Limb (tissue), 2 donors: ENCODE results near the gene HERC2.
A peak's percentile ranks its signal among the peaks of the same experiment; 100 is the strongest.
"Not testable (repeated sequence)": the region's sequence is repeated elsewhere in the genome, so short reads cannot be mapped to it uniquely, and the experiment has no call there.

Source experiments
- DNase-seq, 2 donors: peaks; one replicate each; pipeline ENCODE4 v3.0.0-alpha.2; 2016; ENCODE audit errors: extremely low spot score in 2 of 2

HERC2 gene

DNA sequence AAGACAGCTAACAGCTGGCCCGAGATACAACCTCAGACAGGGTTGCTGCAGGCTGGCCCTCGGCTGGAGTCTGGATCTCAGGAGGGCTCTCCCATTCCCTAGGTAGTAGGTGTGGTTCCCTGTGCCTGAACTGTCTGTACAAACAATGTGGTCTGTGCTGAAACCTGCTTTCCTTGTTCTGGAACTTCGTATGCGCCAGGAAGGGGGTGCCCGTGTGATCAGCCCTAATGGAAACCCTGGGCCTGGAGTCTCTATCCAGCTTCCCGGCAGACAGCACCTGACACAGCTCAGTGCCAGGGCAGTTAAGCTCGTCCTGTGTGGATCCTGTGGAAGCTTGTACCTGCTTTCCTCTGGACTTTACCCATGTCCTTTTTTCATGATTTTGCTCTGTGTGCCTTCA, 99.4 kb downstream of the HERC2 start:
- DNase-seq = not testable (repeated sequence)

- DNase-seq = not testable (repeated sequence)
Measured at GRCh38 chr15:28221696-28222095, 100.3 kb downstream of the HERC2 start.

DNA sequence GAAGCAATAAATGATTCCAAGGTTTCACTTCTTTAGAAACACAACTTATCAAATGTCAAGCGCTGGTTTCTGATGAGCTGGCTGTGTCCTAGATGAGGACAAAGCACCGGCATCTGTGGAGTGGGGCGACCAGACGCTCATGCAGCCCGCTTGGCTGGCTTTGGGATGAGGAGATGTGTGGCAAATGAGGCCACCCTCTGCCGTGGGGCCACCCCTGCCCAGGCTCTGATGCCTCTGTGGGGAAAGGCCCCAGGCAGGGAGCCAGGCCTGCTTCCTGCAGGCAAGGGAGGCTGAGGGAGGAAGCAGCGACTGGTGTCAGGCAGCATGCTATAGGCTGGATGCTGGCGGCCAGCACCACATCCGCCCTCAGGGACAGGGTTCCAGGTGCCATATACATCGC, 102.9 kb downstream of the HERC2 start:
- no peak for DNase-seq

- DNase-seq = not testable (repeated sequence)
Measured at GRCh38 chr15:28216946-28217546, 104.9 kb downstream of the HERC2 start.

- DNase-seq = not testable (repeated sequence)
Measured at GRCh38 chr15:28215521-28215920, 106.5 kb downstream of the HERC2 start.

DNA sequence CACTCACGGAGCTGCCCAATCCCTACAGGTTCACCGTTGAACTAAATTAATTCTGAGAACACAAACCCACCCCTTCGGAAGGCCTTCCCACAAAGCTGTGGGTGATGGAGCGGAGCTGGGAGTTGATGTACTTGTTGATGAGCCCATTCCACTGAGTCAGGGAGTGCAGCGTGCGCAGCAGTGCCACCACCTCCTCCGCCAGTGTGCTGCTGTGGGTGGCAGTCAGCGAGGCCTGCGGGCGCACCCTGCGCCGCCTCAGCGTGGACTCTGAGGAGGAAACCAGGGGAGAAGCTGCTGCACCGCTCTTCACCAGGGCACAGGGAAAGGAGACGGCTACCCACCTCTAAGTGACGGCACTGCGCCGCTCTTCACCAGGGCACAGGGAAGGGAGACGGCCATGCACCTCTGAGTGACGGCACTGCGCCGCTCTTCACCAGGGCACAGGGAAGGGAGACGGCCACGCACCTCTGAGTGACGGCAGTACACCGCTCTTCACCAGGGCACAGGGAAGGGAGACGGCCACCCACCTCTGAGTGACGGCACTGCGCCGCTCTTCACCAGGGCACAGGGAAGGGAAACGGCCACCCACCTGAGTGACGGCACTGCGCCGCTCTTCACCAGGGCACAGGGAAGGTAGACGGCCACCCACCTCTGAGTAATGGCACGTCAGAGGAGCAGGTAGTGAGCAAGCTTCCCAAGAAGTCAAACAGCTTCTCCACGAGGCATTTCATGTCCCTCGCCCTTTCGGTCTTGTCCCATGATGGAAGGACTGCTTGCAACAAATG, 107.8 kb downstream of the HERC2 start:
- DNase-seq = not testable (repeated sequence)

DNA sequence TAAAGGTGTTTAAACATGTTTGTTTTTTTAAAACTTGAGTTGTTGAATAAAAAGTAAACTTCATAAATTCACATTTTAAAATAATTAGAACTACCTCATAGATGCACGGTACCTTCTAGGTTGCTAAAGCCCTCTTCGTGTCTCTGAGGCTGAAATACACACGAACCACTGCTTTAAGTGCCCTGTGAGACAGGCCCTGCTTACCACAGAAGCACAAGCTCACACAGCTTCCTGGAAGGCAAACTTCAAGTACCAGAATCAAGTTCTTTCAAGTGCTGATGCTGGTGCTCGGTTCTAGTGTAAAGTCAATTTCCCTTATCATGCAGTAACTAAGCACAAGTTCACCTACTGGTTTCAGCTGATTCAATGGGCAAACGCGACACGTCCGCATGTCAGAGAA, 108.6 kb downstream of the HERC2 start:
- not testable (repeated sequence) for DNase-seq

- DNase-seq = no peak
Measured at GRCh38 chr15:28208583-28208982, 113.4 kb downstream of the HERC2 start.

- DNase-seq = not testable (repeated sequence)
Measured at GRCh38 chr15:28205640-28206039, 116.3 kb downstream of the HERC2 start.

DNA sequence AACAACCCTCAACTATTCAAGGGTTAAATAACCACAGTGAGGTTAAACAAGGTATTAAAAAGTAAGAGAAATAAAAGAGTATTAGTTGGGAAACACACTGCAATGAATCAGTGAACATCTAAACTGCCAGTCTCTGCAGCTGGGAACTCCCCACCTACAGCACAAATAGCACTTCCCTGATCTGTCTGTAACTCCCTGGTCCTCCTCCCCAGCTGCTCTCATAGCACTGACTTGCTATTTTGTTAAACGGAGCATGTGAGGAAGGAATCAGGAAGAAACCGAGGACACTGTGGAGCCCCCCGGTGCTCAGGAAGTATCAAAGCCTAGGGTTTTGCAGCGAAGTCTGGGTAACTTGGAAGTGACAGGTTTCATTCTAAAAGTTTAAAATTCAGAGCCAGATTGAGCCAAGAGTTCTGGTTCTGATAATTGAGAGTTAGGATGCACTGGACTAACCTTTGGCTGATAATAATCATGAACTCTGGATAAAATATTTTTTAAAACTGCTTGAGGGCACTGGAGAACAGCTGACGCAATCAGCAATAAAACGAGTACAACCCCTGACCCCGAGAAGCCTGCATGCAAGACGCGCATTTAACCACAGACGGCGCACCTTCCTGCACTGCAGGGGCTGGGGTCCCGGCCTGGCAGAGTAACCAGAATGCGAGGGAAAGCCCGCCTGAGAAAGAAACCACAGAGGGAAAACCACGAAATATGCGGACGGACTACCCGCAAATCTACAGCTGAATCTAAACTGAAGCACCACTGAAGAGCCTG, 118.7 kb downstream of the HERC2 start:
- DNase-seq = not testable (repeated sequence)

GRCh38 chr15:28202124-28202523, 119.9 kb downstream of the HERC2 start:
- not testable (repeated sequence) for DNase-seq

DNA sequence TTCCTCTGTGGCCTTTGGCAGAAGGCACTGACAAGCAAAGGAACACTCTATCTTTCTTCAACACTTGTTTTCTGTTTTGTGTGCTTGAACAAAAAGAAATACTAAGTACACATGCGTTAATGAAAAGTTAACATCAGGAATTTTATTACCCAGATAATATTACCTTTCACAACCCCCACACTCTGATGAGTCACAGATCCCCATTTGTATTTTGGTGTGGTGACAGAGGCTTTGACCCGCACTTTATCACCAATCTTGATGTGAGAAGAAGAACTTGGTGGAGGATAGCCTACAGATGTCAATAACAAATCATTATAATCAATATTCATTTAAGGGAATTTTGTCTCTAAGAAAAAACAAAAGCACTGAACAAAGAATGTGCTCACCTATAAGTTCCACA, 123.8 kb downstream of the HERC2 start:
- not testable (repeated sequence) for DNase-seq

DNA sequence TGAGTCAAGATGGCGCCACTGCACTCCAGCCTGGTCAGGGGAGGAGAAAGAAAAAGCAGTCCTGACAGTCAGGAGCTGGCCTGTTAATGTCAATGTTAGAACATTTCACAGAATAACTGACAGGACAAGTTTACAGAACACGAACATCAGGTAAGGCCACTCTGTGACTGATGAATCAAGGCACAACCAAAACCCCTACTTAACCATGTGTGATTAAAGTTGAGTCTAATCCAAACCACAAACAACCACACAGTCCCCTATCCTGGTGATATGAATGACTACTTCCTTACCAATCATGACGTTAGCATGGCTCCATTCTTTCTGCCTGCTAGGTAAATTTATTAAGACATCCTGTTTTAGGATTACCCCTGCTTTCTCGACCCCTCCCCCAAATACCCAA, 124.3 kb downstream of the HERC2 start:
- not testable (repeated sequence) for DNase-seq

DNA sequence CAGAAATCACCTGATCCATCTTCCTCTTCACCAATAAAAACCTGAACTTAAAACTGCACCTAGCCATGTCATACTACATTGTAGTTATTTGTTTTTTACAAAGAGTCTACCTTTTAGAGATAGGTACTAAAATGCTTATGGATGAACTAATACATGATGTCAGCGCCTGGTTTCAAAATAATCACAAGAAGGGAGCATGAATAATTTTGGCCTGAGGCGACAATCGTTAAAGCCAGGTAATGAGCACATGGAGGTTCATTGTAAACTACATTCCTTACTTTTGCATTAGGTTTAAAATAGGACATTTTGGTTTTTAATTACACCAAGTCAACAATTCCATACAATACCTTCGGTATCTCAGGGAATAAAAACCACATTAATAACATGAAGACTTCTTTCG, 125.4 kb downstream of the HERC2 start:
- not testable (repeated sequence) for DNase-seq

- DNase-seq = no peak
Measured at GRCh38 chr15:28192772-28193171, 129.2 kb downstream of the HERC2 start.

- peak; percentile 71 to 75 for DNase-seq
Measured at GRCh38 chr15:28191832-28192231, 130.1 kb downstream of the HERC2 start.

DNA sequence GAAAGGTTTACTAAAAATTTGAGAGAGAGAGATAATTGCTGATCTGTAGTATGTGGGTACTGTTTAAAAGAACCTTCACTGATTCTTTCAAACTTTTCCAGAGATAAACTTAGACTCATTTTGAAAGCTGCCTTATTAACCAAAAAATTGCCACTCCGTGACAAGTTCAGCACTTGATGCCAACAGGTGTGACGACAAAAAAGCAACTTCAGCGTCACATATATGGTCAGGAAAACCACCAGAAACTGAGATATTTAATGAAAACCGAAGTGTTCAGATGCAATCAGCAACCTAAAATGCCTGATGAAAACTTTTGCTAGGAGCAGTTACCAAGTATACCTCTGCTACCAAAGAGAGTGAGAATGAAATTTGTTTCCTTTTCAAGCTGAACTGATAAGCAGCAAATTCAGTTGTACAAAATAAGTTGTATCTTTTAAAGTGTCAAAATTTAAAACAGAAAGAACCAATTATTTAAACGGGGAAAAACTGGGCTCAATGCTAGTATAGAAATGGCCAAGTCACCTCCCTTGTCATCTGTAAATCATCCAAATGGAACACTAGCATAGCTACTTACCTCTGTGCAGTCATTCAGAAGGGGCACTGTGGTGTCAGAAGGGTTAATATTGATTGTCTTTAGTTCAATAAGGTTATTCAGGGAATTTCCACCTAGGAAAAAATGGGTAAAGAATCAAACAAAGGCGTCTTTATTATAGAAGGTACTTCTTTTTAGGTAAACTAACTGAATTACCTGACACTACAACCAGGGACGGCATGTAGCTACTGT, 131.4 kb downstream of the HERC2 start:
- DNase-seq = no peak

DNA sequence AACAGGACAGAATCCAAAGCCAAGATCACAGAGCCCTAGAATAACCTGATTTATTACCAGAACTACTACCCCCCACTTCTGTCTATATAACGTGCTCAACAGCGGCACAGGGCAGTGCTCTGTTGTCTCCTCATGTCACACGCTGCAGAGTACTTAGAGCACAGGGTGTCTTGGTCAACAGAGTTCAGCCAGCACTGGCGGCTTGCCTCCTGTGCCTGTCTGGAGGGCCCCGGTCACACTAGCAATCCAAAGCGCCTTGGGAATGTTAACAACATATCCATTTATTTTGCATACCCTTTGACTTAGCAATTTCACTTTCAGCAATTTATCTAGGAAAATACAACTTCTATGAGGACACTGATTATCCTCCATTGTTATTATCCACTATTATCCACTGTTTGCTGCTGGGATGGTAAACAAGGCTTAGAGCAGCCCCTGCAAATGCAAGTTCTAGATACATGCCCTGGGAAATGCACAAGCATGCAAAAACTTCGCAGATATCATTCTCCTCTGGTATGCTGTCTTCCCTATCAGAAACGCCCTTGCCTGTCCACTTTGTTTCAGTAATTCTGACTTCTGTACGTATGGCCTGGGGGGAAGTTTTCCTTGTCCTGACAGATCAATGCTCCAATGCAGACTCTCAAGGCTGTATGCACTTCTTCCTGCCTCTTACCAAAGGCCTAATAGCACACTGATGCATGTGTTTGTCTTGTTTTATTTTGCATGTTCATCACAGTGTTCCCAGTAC, 136.7 kb downstream of the HERC2 start:
- no peak for DNase-seq

GRCh38 chr15:28184166-28184565, 137.8 kb downstream of the HERC2 start:
- DNase-seq = no peak

DNA sequence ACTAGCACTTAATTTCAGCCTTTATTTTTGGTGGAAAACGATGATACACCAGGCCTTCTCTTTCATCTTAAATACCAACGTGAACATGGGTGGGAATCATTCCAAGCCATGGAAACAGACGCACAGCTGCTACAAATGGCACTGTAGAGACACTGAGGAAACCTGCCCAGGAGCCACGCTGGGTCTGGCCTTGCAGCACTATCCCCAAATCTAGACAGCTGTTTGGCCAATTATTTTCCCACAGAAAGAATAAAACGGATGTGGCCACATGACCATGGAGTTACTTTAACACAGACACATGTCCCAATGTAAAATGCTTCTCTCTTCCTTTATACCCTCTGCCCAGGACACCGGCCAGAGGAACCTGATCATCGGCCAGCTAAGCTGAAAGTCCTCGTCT, 139.2 kb downstream of the HERC2 start:
- no peak for DNase-seq

GRCh38 chr15:28182216-28182615, 139.8 kb downstream of the HERC2 start:
- DNase-seq = no peak
